RCC 7860 (cell line): ENCODE data around the gene AP4B1.

Source experiments
- DNase-seq: peaks from one replicate; pipeline ENCODE4 v3.0.0-alpha.2; 2015; ENCODE audit warnings: low spot score
- FAIRE-seq: peaks from 2 replicates; lab custom pipeline; 2012; peaks lifted over from hg19 to GRCh38; lab: Jason Lieb, UNC

AP4B1 gene

DNA sequence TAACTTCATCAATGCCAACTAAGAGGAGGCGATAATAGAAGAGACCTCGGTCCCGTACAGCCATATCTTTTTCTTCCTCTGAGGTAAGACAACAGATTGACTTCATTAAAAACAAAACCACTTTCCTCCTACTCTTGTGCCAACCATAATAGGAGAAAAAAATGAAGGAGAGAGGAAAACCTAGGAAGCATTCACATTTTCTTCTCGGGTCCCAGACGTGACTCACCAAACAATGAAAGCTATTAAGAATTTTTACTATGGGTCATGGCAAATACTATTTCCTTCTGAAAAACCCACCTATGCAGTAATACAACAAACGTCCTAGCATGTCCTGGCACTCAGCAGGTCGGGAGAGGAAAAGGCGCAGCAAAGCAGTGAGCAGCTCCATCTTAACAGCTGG lies 8.6 kb downstream of the AP4B1 start:
- DNase-seq, result no peak
- FAIRE-seq, result no peak

DNA sequence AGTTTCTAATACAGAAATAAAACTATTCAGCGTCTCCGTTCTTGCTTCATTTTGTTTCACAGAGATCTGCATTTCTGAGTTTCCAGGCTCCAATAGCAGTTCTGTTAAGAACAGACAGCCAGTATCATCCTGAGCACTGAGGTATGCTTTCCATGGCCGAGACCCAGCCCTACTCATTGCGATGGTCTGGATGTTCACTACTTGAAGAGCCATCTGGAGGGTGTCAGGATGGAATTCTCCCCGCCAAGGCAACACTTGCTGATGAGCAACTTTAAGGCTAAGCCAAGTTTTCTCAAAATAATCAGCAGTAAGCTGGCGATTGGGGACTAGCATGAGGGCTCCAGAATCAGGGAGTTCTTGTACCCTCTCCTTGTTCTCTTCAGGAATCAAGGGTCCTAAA lies 9.5 kb downstream of the AP4B1 start:
- no peak for DNase-seq
- FAIRE-seq, result no peak

DNA sequence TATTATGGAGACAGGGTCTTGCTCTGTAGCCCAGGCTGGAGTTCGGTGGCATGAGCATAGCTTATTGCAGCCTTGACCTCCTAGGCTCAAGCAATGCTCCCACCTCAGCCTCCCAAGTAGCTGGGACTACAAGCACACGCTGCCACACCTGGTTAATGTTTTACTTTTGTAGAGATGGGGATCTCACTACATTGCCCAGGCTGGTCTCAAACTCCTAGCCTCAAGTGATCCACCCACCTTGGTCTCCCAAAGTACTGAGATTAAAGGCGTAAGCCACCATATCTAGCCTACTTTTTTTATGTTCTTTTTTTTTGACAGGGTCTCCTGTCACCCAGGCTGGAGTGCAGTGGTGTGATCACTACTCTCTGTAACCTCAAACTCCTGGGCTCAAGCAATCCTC lies 11.3 kb downstream of the AP4B1 start:
- DNase-seq (no peak), FAIRE-seq (no peak)

DNA sequence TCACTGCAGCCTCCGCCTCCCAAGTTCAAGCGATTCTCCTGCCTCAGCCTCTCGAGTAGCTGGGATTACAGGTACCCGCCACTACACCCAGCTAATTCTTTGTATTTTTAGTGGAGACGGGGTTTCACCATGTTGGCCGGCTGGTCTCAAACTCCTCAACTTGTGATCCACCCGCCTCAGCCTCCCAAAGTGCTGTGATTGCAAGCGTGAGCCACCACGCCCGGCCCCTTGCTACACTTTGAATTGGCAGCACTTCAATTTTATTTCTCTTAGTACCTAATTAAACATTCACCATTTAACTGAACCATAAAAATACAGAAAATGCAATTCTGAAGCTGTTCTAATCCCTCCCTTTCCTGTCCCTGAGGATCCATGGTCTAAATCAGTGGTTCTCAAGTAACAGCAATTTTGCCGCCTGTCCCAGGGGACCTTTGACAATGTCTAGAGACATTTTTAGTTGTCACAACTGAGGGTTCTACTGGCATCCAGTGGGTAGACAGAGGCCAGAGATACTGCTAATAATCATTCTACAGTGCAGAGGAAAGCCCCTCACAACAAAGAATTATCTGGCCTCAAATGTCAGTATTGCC lies 12.9 kb downstream of the AP4B1 start:
- no peak for FAIRE-seq
- DNase-seq, result no peak

DNA sequence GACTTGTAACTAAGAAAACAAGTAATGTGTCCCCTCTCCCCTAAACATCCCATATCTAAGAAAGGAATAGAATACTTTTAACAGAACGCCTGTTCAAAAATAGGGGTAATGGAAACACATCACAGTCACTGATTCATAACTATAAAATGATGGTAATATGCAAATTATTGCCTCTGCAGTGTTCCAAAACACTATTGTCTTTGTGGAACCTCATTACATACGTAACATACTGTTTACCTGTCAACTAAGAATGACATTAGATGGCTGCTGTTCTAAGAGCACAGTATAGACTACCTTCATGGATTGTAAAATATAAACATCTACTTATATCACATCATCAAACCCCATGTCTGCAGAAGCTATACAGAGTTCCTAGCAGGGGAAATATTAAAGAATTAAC lies 13.8 kb downstream of the AP4B1 start:
- DNase-seq, result no peak
- no peak for FAIRE-seq

DNA sequence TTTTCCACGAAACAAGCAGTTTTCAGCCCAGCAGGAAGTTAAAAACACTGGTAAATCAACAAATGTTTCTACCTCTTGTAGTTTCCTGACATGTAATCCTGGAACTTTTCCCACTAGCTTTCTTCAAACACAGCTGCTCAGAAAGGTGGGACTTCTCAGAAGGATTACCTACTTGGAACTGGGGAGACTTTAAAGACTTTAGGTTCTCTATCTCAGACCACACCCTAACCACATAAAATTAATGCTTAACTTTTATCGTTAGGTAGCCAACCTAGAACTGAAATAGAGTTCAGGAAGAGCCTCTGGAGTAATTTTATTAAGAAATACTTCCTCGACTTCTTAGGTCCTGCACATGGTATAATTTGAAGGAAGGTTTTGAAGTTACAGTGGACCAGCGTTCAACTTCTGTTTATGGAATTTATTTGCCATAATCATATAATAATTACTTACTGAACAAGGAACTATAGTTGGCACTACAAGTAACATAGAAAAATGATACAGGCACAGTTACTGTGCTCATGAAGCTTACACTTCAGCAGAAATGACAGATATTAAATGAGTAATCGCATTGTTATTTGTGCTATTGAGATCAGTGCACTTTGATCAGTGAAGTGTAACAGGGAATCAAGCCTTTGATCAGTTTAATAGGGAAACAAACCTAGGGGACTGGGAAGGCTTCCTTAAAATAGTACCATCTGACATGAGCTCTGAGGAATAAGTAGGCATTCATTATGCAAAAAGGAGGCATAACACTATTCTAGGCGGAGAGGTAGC lies 17.0 kb downstream of the AP4B1 start, which contains the start of gene BCL2L15:
Gene BCL2L15, minus strand, starts transcription at position 180 of the 774 bp plus-strand sequence. CDS start 206 bp downstream, outside the sequence.
- DNase-seq (peak; percentile 75), FAIRE-seq (peak; percentile 90)

DNA sequence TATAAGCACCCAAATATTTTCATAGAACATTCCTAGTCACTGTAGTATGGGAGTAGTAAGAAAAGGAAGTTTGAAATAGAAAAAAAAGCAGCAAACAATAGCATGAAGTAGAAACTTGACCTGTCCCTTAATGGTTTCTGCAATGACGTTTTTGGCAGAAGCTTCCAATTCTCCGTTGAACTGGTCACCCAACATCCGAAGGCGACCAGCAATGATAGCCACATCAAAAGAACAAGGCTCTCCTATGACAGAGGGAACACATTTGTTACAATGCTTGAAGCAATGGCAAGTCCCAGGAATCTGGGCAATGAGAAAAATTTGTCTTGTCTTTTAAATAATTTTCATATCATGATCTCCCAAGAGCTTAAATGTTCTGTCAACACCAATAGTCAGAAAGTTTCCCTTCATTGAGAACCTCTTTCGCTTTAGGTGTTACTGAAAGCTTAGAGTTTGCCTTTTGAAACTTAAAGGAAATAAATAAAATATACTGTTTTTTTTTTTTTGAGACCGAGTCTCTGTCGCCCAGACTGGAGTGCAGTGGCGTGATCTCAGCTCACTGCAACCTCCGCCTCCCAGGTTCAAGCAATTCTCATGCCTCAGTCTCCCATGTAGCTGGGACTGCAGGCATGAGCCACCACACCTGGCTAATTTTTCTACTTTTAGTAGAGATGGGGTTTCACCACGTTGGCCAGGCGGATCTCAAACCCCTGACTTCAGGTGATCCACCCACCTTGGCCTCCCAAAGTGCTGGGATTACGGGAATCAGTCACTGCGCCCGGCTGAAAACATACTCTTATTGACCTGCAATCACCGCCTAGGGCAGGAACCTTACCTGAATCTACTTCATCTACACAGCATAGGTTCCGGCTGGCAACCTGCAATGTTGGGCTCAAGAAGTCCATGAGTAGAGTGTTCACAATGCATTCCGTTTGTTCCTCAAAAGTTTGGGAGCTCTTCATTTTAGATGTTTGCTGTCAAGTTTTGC lies 17.9 kb downstream of the AP4B1 start:
- FAIRE-seq (no peak), DNase-seq (no peak)

DNA sequence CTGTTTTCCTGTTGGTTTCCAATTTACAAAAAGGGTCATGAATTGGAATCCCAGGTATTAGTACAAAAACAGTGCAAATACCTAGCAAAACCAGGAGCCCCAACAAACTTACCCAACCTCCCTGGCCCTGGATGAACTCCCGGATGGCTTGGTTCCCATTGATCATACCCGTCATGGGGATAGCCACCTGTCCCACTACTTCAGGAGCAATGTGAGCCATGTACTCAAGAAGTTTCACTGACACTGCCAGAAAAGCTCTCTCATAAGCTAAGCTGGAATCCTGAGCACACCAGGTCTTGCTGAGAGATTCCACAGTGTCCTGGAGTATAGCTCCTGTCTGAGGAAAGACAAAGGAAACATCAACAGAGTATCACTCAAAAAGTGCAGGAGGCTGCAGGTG lies 22.9 kb downstream of the AP4B1 start:
- DNase-seq (no peak), FAIRE-seq (no peak)

DNA sequence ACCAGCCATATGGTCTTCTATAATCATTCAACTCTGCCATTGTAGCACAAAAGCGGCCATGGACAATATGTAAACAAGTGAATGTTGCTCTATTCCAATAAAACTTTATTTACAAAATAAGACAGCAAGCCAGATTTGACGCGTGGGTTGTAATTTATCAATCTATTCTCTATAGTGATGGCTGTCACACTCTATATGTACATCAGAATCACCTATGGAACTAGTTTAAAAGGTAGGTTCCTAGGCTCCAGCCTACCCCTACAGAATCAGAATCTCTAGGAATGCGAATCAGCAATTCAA lies 24.9 kb downstream of the AP4B1 start:
- no peak for FAIRE-seq

DNA sequence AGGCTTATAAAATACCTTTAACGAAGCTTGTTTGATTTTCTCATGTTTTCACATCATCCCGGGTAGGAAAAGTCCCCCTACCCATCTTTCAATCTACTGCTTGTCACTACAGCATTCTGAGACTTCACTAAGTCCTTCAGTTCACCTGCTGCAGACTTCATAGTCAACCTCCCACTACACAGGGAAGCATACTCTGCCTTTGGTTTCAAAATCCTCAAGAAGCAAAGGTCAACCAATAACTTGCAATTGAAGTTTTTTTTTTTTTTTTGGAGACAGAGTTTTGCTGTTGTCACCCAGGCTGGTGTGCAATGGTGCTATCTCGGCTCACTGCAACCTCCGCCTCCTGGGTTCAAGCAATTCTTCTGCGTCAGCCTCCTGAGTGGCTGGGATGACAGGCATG lies 28.4 kb downstream of the AP4B1 start:
- FAIRE-seq, result no peak
- DNase-seq, result no peak

More for the DNA sequence above, 24.9 kb downstream of the AP4B1 start:
- no peak for DNase-seq

DNA sequence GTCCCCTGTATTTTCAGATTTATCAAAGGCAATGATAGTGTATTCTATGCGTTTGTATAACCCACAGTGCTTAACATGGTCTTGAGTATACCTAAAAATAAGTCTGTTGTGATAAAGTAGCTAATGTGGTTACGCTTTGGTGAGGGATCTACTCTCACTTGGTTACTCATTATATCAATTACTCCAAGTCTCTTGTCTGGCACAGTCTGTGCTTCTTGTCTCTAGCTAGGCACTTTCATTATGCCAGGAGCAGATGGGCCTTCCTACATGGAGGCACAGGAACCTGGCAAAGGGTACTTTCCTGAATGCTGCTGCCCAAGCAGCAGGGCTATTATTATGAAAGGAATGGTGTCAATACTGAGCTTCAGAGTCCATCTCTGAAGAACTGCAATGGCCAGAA lies 28.9 kb downstream of the AP4B1 start:
- peak; percentile 65 for DNase-seq
- FAIRE-seq, result peak; percentile 93

DNA sequence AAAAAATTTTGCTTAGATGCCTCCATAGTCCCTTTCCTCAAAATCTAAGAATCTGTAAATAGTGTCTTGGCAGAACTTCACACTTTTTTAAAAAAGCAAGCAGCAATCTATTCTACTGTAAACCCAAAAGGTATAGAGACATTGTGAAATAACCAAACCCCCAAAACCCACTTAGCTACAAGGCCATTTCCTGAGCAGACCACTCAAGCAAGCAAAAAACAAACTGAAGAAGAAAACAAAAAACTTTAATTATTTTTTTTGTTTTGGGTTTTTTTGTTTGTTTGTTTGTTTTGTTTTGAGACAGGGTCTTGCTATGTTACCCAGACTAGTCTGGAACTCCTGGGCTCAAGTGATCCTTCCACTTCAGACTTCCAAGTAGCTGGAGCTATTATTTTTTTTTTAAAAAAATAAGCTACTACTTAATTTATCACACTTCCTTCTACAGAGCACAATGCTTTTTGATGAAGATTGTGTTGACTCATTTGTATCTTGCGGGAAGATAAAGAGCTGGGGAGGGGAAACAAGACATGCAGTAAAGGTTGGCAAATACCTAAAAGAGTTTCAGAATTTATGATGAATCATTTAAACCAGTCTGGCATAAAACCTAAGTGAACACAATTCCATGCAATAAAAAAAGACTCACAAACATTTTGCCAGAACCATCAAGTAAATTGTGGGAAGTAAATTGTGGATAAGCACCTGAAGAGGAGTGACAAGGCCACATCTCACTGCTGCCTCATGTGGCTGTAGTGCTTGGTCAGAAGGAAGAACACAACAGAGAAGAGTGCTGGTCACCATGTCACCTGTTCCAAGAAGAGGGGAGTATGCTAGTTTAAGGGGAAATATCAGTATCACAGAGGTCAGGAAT lies 30.4 kb downstream of the AP4B1 start:
- FAIRE-seq, result peak; percentile 92
- DNase-seq, result peak; percentile 66

DNA sequence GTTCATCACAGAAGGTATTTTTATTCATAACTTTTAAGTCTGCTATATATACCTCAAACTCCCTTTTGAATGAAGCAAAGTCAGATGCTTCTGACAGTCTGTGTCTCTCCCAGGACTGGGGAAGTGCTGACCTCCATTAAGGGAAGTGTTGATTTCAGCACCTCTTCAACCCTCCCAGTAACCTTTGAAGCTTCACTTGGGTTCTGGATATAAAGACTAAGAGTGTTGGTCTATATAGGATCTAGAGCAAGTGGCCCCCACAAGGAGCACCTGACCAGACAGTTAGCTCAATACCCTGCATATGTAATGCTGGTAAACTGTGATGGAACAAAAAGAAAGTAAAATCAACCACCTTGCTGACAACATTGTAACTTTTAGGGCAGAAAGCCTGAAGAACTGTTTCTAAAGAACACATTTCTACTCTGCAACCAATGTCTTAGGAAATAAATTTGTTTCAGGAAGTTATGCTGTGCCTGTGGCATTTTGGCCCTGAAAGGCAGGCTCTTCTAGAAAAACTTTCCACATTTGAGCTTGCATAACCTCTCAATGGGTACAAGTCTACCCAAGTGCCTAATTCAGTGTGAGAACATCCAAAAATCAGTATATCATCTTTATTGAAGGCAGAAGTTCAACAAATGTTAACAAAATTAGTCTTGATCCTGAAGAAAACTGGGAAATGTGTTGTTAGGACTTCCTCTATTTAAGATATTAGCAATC lies 32.2 kb downstream of the AP4B1 start:
- DNase-seq (no peak), FAIRE-seq (no peak)

DNA sequence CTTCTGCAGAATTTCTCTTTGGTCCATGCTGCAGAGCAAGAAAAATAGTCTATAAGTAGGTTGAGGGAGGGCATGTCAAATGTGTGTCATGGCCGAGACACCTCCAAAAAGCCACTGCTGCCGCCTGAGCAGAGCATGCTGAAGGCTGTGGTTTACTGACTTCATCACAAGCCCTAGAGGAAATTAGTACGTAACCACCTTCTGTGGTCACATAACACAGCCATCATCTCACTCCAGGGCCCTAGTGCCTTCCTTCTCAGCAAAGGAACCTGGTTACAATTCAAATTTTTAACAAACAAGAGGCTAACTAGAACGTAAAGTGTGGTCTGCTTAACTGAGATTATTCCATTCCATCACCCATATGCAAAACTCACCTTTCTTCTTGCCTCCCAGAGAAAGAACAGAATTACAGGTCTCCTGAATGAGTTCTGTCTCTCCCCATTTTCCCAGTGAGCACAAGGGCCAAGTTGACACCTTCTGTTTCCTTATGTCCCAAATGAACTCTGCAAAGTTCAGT lies 32.9 kb downstream of the AP4B1 start, which contains the start of gene PTPN22:
Gene PTPN22, minus strand, starts transcription at position 116 of the 517 bp plus-strand sequence.
- FAIRE-seq, result peak; percentile 83
- DNase-seq, result peak; percentile 85

DNA sequence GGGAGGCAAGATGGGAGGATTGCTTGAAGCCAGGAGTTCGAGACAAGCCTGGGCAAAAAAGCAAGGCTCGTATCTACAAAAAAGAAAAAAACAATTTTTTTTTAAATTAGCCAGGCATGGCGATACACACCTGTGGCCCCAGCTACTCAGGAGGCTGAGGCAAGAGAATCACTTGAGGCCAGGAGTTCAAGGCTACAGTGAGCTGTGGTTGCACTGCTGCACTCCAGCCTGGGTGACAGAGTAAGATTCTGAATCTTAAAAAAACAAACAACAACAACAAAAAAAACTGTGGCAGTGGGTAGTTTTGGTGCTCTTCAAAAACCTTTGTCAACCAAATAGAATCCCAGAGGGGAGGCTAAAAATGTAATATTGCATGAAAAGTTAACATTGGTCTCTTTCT lies 33.8 kb downstream of the AP4B1 start:
- FAIRE-seq (no peak), DNase-seq (no peak)

DNA sequence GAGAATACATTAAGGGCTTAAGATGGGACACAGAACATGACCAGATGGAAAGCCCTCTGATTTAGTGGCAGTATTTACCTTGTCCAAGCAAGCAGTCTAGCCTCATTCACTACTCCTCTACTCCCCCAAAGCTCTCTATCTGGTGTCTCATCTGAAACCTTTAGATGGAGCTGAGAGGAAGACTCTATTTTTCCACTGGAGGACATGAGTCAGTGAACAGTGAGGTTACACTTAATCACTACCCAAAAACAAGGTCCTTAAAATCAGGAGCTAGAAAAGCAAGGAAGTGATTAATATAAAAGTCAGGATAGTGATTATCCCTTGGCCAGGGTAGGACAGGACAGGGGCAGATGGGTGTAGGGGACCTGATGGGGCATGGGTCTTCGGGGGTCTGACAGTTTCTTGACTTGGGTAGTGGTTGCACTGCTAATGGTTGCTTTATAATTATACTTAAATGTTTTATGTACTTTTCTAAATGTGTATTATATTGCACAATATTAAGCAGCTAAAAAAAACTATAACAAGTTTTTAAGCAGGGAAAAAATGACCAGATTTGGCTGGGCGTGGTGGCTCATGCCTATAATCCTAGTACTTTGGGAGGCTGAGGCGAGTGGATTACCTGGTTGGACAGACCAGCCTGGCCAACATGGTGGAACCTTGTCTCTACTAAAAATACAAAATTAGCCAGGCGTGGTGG lies 36.1 kb downstream of the AP4B1 start:
- DNase-seq, result peak; percentile 47

DNA sequence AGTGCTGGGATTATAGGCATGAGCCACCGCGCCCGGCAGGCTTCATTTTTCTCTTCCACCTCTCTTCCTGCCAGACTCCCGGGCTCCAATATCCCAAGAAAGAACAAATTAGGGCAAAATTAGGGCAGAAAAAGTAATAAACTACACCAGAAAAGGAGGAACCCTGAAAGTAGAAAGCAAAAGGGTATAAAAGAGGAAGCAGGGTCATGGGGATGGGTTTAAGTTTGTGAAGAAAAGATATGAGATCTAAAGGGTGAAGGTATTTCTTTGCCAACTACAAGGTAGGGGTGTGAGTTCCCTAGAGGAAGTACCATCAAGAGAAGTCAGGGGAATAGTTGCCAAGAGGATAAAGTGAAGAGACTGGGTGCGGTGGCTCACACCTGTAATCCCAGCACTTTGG lies 43.0 kb downstream of the AP4B1 start:
- DNase-seq, result no peak
- FAIRE-seq, result no peak

More for the DNA sequence above, 36.1 kb downstream of the AP4B1 start:
- FAIRE-seq, result peak; percentile 14

DNA sequence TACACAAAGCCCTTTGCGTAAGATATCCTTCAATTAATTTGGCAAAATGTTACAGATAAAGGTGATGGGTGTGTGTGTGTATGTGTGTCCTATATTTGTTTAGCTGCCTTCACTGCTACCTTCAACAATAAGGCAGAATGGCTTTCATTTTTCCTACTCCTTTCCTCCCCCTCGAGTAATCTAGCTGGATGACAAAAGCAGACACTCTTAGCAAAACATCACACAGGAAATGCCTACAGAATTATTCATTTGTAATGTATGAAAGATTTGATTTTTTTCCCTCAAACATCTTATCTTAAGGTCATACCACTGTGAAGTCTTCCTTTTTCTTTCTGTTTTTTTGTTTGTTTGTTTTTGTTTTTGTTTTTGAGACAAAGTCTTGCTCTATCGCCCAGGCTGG lies 43.7 kb downstream of the AP4B1 start:
- no peak for FAIRE-seq
- peak; percentile 20 for DNase-seq
